Neuronal stem cell (in vitro differentiated cells): ENCODE results near the gene LCK.

Experiments used
- DNase-seq: peaks from one replicate; pipeline ENCODE4 v3.0.0-alpha.2; 2013; ENCODE audit warnings: low spot score
- H2AFZ ChIP-seq: one replicate; pipeline ENCODE4 v1.6.1; 2013; ENCODE audit warnings: mild to moderate bottlenecking, low read length, inconsistent platforms
- H2AK5ac ChIP-seq: 2 replicates; pipeline ENCODE4 v1.6.1; 2013; ENCODE audit warnings: low read depth, mild to moderate bottlenecking, inconsistent platforms, low read length, moderate library complexity, mixed read lengths
- H2BK120ac ChIP-seq: 2 replicates; pipeline ENCODE4 v1.6.1; 2013; ENCODE audit warnings: low read depth, mild to moderate bottlenecking, inconsistent platforms, low read length, moderate library complexity, mixed read lengths
- H2BK12ac ChIP-seq: one replicate; pipeline ENCODE4 v1.6.1; 2013; ENCODE audit warnings: low read length, inconsistent platforms
- H2BK15ac ChIP-seq: 2 replicates; pipeline ENCODE4 v1.6.1; 2013; ENCODE audit warnings: mild to moderate bottlenecking, low read length, inconsistent platforms, mixed read lengths
- H2BK5ac ChIP-seq: one replicate; pipeline ENCODE4 v1.6.1; 2013; ENCODE audit warnings: inconsistent platforms, mild to moderate bottlenecking, low read length, moderate library complexity
- H3K14ac ChIP-seq: one replicate; pipeline ENCODE4 v1.6.1; 2013; ENCODE audit warnings: low read length, inconsistent platforms
- H3K18ac ChIP-seq: 2 replicates; pipeline ENCODE4 v1.6.1; 2013; ENCODE audit warnings: low read length, inconsistent platforms
- H3K23ac ChIP-seq: 2 replicates; pipeline ENCODE4 v1.6.1; 2013; ENCODE audit warnings: low read depth, mild to moderate bottlenecking, mixed read lengths, low read length, inconsistent platforms; ENCODE audit not compliant: poor library complexity
- H3K27ac ChIP-seq: replicated peaks from 3 replicates; pipeline ENCODE4 v1.5.1; 2013; ENCODE audit warnings: low read length, inconsistent platforms
- H3K27me3 ChIP-seq, 3 experiments: 2 replicates each; pipeline ENCODE4 v1.6.1; 2013; ENCODE audit warnings: low read length in 3 of 3, mild to moderate bottlenecking in 2 of 3, inconsistent platforms in 1 of 3, low read depth in 1 of 3, mixed read lengths in 1 of 3, moderate library complexity in 1 of 3; ENCODE audit not compliant: control insufficient read depth in 3 of 3, insufficient read depth in 3 of 3
- H3K36me3 ChIP-seq, 2 donors: replicated peaks in 1 of 2; 2 replicates each; pipeline ENCODE4 v1.6.1; 2013; ENCODE audit warnings: low read length in 2 of 2; ENCODE audit not compliant: control insufficient read depth in 2 of 2, insufficient read depth in 2 of 2
- H3K4ac ChIP-seq: 2 replicates; pipeline ENCODE4 v1.6.1; 2013; ENCODE audit warnings: inconsistent platforms, mild to moderate bottlenecking, low read length, moderate library complexity
- H3K4me1 ChIP-seq, 2 donors: 1 replicate in 1 of 2; 2 replicates in 1 of 2; pipeline ENCODE4 v1.6.1; 2013; ENCODE audit warnings: low read length in 2 of 2, low read depth in 1 of 2; ENCODE audit not compliant: control insufficient read depth in 2 of 2, insufficient read depth in 1 of 2
- H3K4me2 ChIP-seq: one replicate; pipeline ENCODE4 v1.6.1; 2013; ENCODE audit warnings: mild to moderate bottlenecking, low read length, inconsistent platforms; ENCODE audit not compliant: insufficient read depth, poor library complexity, severe bottlenecking
- H3K4me3 ChIP-seq, 2 donors: 2 replicates each; pipeline ENCODE4 v1.5.1; 2013; ENCODE audit warnings: low read length in 2 of 2, mild to moderate bottlenecking in 2 of 2, inconsistent platforms in 1 of 2, moderate library complexity in 1 of 2
- H3K79me1 ChIP-seq: one replicate; pipeline ENCODE4 v1.6.1; 2013; ENCODE audit warnings: low read depth, mild to moderate bottlenecking, inconsistent platforms, low read length, moderate library complexity
- H3K9ac ChIP-seq: one replicate; pipeline ENCODE4 v1.6.1; 2013; ENCODE audit warnings: mild to moderate bottlenecking, low read depth, low read length, inconsistent platforms; ENCODE audit not compliant: poor library complexity
- H3K9me3 ChIP-seq, 2 donors: replicated peaks in 1 of 2; 2 replicates each; pipeline versions ENCODE3 to v1.6.1; 2013; ENCODE audit warnings: low read length in 2 of 2, mild to moderate bottlenecking in 2 of 2, inconsistent platforms in 1 of 2, low read depth in 1 of 2, mixed read lengths in 1 of 2, moderate library complexity in 1 of 2; ENCODE audit not compliant: control insufficient read depth in 2 of 2, insufficient read depth in 1 of 2
- H4K8ac ChIP-seq: one replicate; pipeline ENCODE4 v1.6.1; 2013; ENCODE audit warnings: low read depth, mild to moderate bottlenecking, inconsistent platforms, low read length, moderate library complexity
- H4K91ac ChIP-seq: one replicate; pipeline ENCODE4 v1.6.1; 2013; ENCODE audit warnings: low read length, low read depth, mild to moderate bottlenecking, inconsistent platforms; ENCODE audit not compliant: poor library complexity
- WGBS, 2 donors: extraction: QIAGEN DNeasy Blood & Tissue Kit; methylation state at CpG; one replicate each; pipeline ENCODE4 v1.1.7; 2013; ENCODE audit warnings: missing lambda C conversion rate in 2 of 2, mixed read lengths in 1 of 2; ENCODE audit not compliant: insufficient read length in 2 of 2, insufficient replicate concordance in 1 of 2; ENCODE audit errors: extremely low coverage in 2 of 2; 5-methylcytosine and 5-hydroxymethylcytosine counted together

Gene LCK

GRCh38 chr1:32232558-32233304 lies 18.3 kb upstream of the LCK start:
- WGBS, 2 donors = no CpG with 5 or more reads among the region's 8 CpGs
- no peak overlapping the region for H3K27ac ChIP-seq

GRCh38 chr1:32234792-32235191 lies 16.3 kb upstream of the LCK start:
- no peak overlapping the region for H2AK5ac ChIP-seq
- H4K91ac ChIP-seq = no peak overlapping the region
- no peak for DNase-seq
- H3K18ac ChIP-seq = no peak overlapping the region
- H3K23ac ChIP-seq = no peak overlapping the region
- H3K4me3 ChIP-seq = no peak overlapping the region
- no peaks in the 10 kb centered on the region for H3K27me3 ChIP-seq
- H3K36me3 ChIP-seq = peaks cover 19 to 29% of the 10 kb centered on the region in 2 donors
- no peak overlapping the region for H2BK120ac ChIP-seq
- H3K4me1 ChIP-seq = peaks cover 0 to 4% of the 10 kb centered on the region in 2 donors
- no peak overlapping the region for H3K4ac ChIP-seq
- H2BK5ac ChIP-seq = peak overlapping the region; percentile 24
- no peak overlapping the region for H2AFZ ChIP-seq
- H3K9me3 ChIP-seq = no peaks in the 10 kb centered on the region
- no peak overlapping the region for H3K9ac ChIP-seq
- H2BK15ac ChIP-seq = no peak overlapping the region
- H3K14ac ChIP-seq = no peak overlapping the region
- no CpG with 5 or more reads among the region's 7 CpGs for WGBS, 2 donors
- H3K4me2 ChIP-seq = no peak overlapping the region
- peaks cover 5% of the 10 kb centered on the region for H3K79me1 ChIP-seq
- H3K27ac ChIP-seq = no peak overlapping the region
- H4K8ac ChIP-seq = no peak overlapping the region
- no peak overlapping the region for H2BK12ac ChIP-seq

More at GRCh38 chr1:32232558-32233304, 18.3 kb upstream of the LCK start:
- Histone ChIP-seq H3K79me1 (peaks cover 5% of the 10 kb centered on the region), H3K23ac (no peak overlapping the region), H3K9ac (no peak overlapping the region), H3K27me3 (no peaks in the 10 kb centered on the region), H3K9me3 (no peaks in the 10 kb centered on the region), H3K14ac (no peak overlapping the region), H3K4me3 (no peak overlapping the region), H4K91ac (no peak overlapping the region), H2AFZ (no peak overlapping the region), H3K4ac (no peak overlapping the region), H3K4me2 (no peak overlapping the region), H3K4me1 (peaks cover 0 to 2% of the 10 kb centered on the region in 2 donors), H2BK5ac (peak overlapping the region; percentile 10), H3K36me3 (peaks cover 33 to 47% of the 10 kb centered on the region in 2 donors), H2BK12ac (no peak overlapping the region), H2BK15ac (no peak overlapping the region), H2AK5ac (no peak overlapping the region), H3K18ac (no peak overlapping the region), H4K8ac (no peak overlapping the region), H2BK120ac (no peak overlapping the region)
- DNase-seq = no peak

DNA sequence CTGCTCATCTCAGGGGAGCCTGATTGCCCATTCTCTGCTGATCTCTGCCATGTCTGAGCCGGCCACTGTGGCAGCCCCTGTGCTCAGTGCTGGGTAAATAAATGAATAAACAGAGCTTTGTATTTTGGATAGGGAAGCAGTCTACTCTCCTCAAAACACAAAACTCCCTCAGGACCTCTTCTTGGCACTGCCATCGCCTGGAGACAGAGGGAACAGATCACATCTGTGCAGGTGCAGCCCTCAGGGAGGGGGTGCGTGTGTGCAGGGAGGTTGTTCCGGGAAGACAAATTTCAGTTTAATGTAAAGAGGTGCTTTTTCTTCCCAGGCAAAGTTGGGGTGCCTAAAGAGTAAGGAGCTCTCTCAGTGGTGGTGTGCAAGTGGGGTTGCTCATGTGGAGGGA lies 11.7 kb upstream of the LCK start:
- WGBS, 2 donors = no CpG with 5 or more reads among the region's 4 CpGs
- H2BK15ac ChIP-seq = peak overlapping the region; percentile 99
- peaks cover 6% of the 10 kb centered on the region for H3K79me1 ChIP-seq
- H3K4ac ChIP-seq = no peak overlapping the region
- DNase-seq = no peak
- H3K36me3 ChIP-seq = peaks cover 0 to 8% of the 10 kb centered on the region in 2 donors
- peak overlapping the region; percentile 97 for H3K9ac ChIP-seq
- H2AFZ ChIP-seq = no peak overlapping the region
- H2BK12ac ChIP-seq = peak overlapping the region; percentile 84
- no peak overlapping the region for H4K8ac ChIP-seq
- peak overlapping the region; percentile 99 for H3K4me2 ChIP-seq
- no peaks in the 10 kb centered on the region for H3K9me3 ChIP-seq
- H3K18ac ChIP-seq = peak overlapping the region; percentile 99
- peak overlapping the region in 1 of 2 donors; percentile 92 for H3K4me3 ChIP-seq
- H3K14ac ChIP-seq = peak overlapping the region; percentile 100
- H2AK5ac ChIP-seq = peak overlapping the region; percentile 75
- H2BK5ac ChIP-seq = peak overlapping the region; percentile 93
- peaks cover 3 to 7% of the 10 kb centered on the region in 2 donors for H3K4me1 ChIP-seq
- no peak overlapping the region for H4K91ac ChIP-seq
- H3K27me3 ChIP-seq = no peaks in the 10 kb centered on the region
- peak overlapping the region; percentile 92 for H3K27ac ChIP-seq
- peak overlapping the region; percentile 85 for H3K23ac ChIP-seq
- H2BK120ac ChIP-seq = peak overlapping the region; percentile 91

DNA sequence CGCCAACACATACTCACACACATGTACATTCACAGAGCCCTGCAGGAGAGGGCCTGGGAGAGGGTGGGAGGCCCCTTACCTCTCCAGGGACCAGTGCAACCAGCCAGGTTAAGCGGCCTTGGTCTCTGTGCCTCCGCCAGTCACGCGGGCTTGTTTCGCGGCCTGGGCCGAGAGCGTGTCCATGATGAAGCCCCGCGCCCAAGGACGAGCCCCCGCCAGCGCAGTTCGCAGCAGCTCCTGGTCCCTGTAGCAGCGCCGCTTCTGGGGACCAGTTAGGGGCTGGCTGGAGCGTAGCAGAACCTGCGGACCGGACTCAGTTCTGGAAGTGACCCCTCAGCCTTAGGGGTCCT lies 11.3 kb upstream of the LCK start:
- peak overlapping the region; percentile 99 for H3K4me2 ChIP-seq
- H3K18ac ChIP-seq = peak overlapping the region; percentile 99
- peak overlapping the region; percentile 92 for H4K91ac ChIP-seq
- H3K4me3 ChIP-seq = peak overlapping the region in 1 of 2 donors; percentile 92
- peak overlapping the region; percentile 91 for H2BK120ac ChIP-seq
- H3K27ac ChIP-seq = peak overlapping the region; percentile 92
- peak overlapping the region; percentile 97 for H3K9ac ChIP-seq
- H4K8ac ChIP-seq = peak overlapping the region; percentile 65
- no peak for DNase-seq
- H3K4ac ChIP-seq = peak overlapping the region; percentile 98
- no peaks in the 10 kb centered on the region for H3K9me3 ChIP-seq
- H3K14ac ChIP-seq = peak overlapping the region; percentile 100
- H3K4me1 ChIP-seq = peaks cover 3 to 7% of the 10 kb centered on the region in 2 donors
- peak overlapping the region; percentile 84 for H2BK12ac ChIP-seq
- no CpG with 5 or more reads among the region's 20 CpGs for WGBS, 2 donors
- peak overlapping the region; percentile 75 for H2AK5ac ChIP-seq
- peaks cover 0 to 5% of the 10 kb centered on the region in 2 donors for H3K36me3 ChIP-seq
- H2BK15ac ChIP-seq = peak overlapping the region; percentile 99
- peaks cover 3% of the 10 kb centered on the region for H3K79me1 ChIP-seq
- peak overlapping the region; percentile 85 for H3K23ac ChIP-seq
- H3K27me3 ChIP-seq = no peaks in the 10 kb centered on the region
- H2AFZ ChIP-seq = peak overlapping the region; percentile 95
- H2BK5ac ChIP-seq = peak overlapping the region; percentile 93
